Stimulated activated naive B cell treated with anti-CD40 and anti-IgM and Interleukin-4, amounts not matched to agents 10 μg/mL and 1 μg/mL and 100 μg/mL, for 72 hours (primary cell): Measurements from ENCODE around the gene ZNF74.

ENCODE experiments used
- ATAC-seq, 2 donors: fragments of 150-1000 bp; cut with Tn5 transposase; replicated peaks; 2 replicates each; pipeline ENCODE4 v1.10.0; 2021; ENCODE audit warnings: moderate library complexity in 1 of 2
- DNase-seq: peaks from one replicate; pipeline ENCODE4 v3.0.0; 2021
- H3K27ac Mint-ChIP-seq: one replicate; pipeline ENCODE4 v1.8.0; 2022; ENCODE audit warnings: mild to moderate bottlenecking, mixed read lengths
- H3K27me3 Mint-ChIP-seq, 2 donors: one replicate each; pipeline ENCODE4 v1.8.0; 2022; ENCODE audit warnings: mixed read lengths in 2 of 2
- H3K36me3 Mint-ChIP-seq, 2 donors: one replicate each; pipeline ENCODE4 v1.8.0; 2022; ENCODE audit warnings: mixed read lengths in 2 of 2, mild to moderate bottlenecking in 1 of 2
- H3K4me1 Mint-ChIP-seq, 2 donors: one replicate each; pipeline ENCODE4 v1.8.0; 2022; ENCODE audit warnings: mixed read lengths in 2 of 2, mild to moderate bottlenecking in 1 of 2
- H3K4me3 Mint-ChIP-seq, 2 donors: one replicate each; pipeline ENCODE4 v1.8.0; 2022; ENCODE audit warnings: mild to moderate bottlenecking in 2 of 2, mixed read lengths in 2 of 2, moderate library complexity in 1 of 2
- H3K9me3 Mint-ChIP-seq, 2 donors: one replicate each; pipeline ENCODE4 v1.8.0; 2022; ENCODE audit warnings: mixed read lengths in 2 of 2, mild to moderate bottlenecking in 1 of 2

The ZNF74 gene

DNA sequence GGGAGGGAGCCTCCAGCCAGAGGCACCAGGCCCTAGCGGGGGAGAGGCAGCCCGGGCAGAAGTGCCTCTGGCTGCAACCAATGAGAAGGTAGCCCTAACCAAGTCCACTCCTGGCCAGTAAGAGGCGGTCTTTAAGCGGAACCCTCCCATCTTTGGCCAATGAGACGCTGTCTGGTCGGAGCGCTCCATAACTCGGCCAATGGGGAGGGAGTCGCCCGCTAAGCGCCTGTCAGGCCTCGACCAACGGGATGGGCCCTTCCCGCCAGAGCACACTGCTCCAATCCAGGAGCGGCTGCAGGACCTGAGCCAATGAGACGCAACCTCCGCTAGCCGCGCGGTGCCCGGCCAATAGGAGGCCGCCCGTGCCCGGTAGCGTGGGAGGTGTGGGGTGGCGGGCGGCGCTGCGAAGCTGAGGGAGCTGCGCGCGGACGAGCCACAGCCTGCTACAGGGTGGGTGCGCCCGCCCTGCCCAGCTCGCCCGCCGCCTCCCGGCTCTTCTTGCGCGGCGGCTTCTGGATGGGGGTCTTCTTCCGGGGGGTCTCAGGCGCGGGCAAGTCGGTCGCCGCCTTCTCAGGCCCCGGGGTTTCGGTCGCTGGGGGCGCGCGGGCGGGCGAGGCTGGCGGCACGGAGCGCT lies 31.1 kb downstream of the ZNF74 start:
- H3K36me3 Mint-ChIP-seq, result no peaks in the 10 kb centered on the region
- peaks cover 8 to 19% of the 10 kb centered on the region in 2 donors for H3K4me1 Mint-ChIP-seq
- H3K9me3 Mint-ChIP-seq, result no peaks in the 10 kb centered on the region
- ATAC-seq (peak in 1 of 2 donors; percentile 22), DNase-seq (no peak)
- H3K27ac Mint-ChIP-seq, result no peak overlapping the region
- H3K27me3 Mint-ChIP-seq, result peaks cover 25 to 53% of the 10 kb centered on the region in 2 donors
- peak overlapping the region; percentile 51 to 73 for H3K4me3 Mint-ChIP-seq

GRCh38 chr22:20425566-20426258 lies 31.8 kb downstream of the ZNF74 start:
- H3K27ac Mint-ChIP-seq, result no peak overlapping the region
- H3K4me3 Mint-ChIP-seq, result no peak overlapping the region
- H3K36me3 Mint-ChIP-seq, result no peaks in the 10 kb centered on the region
- H3K4me1 Mint-ChIP-seq, result peaks cover 12 to 25% of the 10 kb centered on the region in 2 donors
- H3K27me3 Mint-ChIP-seq, result peaks cover 30 to 60% of the 10 kb centered on the region in 2 donors
- DNase-seq, result no peak
- H3K9me3 Mint-ChIP-seq, result no peaks in the 10 kb centered on the region
- ATAC-seq, result no peak

DNA sequence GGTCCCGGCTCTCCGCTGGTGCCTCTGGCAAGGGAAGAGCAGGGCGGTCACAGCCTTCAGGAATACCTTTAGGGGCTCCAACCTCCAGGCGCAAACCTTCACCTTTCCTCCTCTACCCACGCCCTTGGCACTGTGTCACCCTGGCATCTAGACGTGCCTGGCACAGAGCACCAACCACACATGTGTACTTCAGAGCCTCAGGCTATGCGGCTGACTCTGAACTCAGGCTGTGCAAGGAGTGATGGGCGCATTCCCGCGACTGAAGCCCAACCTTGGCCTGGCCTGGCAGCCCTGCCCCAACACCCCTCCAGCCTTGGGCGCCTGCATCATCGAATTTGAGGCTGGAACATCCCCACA lies 32.3 kb downstream of the ZNF74 start:
- Mint-ChIP-seq H3K36me3 (no peaks in the 10 kb centered on the region), H3K27ac (no peak overlapping the region), H3K9me3 (no peaks in the 10 kb centered on the region)

GRCh38 chr22:20427104-20427944 lies 33.4 kb downstream of the ZNF74 start:
- Mint-ChIP-seq H3K4me3 (no peak overlapping the region), H3K27ac (no peak overlapping the region), H3K27me3 (peaks cover 42 to 74% of the 10 kb centered on the region in 2 donors), H3K4me1 (peaks cover 18 to 38% of the 10 kb centered on the region in 2 donors), H3K36me3 (no peaks in the 10 kb centered on the region), H3K9me3 (no peaks in the 10 kb centered on the region)
- ATAC-seq (no peak), DNase-seq (no peak)

More for the DNA sequence above, 32.3 kb downstream of the ZNF74 start:
- H3K27me3 Mint-ChIP-seq, result peaks cover 33 to 64% of the 10 kb centered on the region in 2 donors
- DNase-seq (no peak), ATAC-seq (no peak)
- H3K4me3 Mint-ChIP-seq, result no peak overlapping the region
- peaks cover 15 to 29% of the 10 kb centered on the region in 2 donors for H3K4me1 Mint-ChIP-seq

DNA sequence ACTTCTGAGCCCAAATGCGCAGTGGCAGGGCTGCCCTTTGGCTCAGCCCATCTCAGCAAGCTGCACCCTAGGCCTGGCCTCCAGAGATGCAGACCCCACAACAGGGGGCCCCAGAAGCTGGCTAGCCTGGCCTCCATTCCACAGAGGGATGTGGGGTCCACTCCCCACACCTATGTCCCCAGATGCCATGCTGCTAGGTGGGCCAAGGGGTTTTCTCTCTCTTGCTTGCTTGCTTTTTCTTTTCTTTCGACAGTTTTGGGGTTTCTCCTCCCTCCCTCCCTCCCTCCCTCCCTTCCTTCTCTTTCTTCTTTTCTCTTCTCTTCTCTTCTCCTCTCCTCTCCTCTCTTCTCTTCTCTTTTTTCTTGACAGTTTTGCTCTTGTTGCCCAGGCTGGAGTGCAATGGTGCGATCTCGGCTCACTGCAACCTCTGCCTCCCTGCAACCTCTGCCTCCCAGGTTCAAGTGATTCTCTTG lies 34.0 kb downstream of the ZNF74 start:
- Mint-ChIP-seq H3K27ac (no peak overlapping the region), H3K36me3 (no peaks in the 10 kb centered on the region), H3K4me3 (no peak overlapping the region), H3K9me3 (no peaks in the 10 kb centered on the region), H3K4me1 (peaks cover 18 to 38% of the 10 kb centered on the region in 2 donors), H3K27me3 (peaks cover 49 to 79% of the 10 kb centered on the region in 2 donors)
- DNase-seq, result no peak
- no peak for ATAC-seq

DNA sequence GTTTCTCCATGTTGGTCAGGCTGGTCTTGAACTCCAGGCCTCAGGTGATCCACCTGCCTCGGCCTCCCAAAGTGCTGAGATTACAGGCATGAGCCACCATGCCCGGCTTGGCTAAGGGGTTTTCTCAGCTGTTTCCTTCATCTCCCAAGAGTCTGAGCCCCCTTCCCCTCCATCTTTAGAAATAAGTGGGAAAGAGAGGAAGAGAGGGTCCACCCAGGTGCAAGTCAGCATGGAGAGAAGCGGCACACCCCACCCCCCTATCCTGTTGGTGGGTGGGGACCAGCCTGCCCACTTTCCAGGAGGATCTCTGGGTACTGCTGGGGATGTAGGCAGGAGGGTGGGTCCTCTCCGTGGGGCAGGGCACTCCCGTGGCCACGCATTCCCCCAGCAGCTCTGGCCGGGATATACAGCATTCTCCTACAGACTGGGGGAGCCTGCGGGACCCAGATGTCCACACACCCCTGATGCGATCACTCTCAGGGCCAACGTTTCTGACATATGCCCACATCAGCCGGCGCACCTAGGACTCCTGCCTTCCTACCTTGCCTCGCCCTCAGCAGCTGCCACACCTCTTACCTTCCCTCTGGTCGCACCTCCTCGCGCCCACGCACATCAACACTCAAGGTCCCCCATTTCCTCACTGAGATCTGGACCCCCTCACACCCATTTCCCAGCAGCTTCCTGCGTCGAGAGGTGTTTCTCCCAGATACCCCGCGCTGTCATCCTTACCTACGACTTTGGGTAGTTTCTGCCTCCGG lies 34.7 kb downstream of the ZNF74 start:
- ATAC-seq, result no peak
- peaks cover 16 to 34% of the 10 kb centered on the region in 2 donors for H3K4me1 Mint-ChIP-seq
- peak overlapping the region; percentile 27 for H3K27ac Mint-ChIP-seq
- H3K27me3 Mint-ChIP-seq, result peaks cover 49 to 76% of the 10 kb centered on the region in 2 donors
- H3K9me3 Mint-ChIP-seq, result no peaks in the 10 kb centered on the region
- no peak for DNase-seq
- H3K4me3 Mint-ChIP-seq, result peak overlapping the region; percentile 83 to 86
- H3K36me3 Mint-ChIP-seq, result no peaks in the 10 kb centered on the region

DNA sequence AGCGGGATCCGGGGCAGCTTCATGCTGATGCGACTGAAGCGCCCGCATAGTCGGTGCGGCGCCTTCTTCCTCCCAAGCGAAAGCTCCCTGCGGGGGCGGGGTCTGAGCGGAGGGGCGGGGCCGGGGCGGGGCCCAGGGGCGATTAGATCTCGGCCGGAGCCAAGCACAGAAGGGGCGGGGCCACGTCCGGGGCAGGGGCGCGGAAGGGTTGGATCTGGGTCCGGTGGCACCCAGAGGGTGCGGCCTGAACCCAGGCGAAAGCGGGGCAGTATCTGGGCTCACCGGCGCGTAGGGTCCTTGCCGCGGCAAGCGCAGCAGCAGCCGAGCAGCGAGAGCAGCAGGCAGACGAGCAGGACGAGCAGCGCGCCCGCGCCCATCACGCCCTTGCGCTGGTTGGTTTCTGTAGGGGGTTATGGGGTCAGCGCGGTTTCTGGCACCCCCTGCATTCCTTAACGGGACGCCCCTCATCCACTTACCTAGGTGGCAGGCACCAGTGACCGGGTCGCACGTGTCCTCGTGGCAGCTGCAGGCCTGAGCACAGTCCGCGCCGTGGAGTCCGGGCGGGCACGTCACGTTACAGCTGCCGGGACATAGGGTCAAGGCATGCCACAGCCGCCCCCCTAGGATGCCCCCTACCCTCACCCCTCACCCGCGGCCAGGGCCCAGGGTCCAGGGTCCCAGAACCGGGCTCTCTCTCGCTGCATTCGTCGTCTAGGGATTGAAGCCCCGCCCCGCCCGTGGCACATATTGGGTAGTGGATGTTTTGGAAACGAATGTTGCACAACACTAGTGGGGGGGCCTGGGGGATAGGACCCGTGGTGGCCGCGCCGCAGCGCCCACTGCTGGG lies 35.5 kb downstream of the ZNF74 start:
- peak; percentile 51 for DNase-seq
- Mint-ChIP-seq H3K27ac (peak overlapping the region; percentile 27), H3K9me3 (no peaks in the 10 kb centered on the region), H3K4me1 (peaks cover 14 to 33% of the 10 kb centered on the region in 2 donors), H3K36me3 (no peaks in the 10 kb centered on the region), H3K27me3 (peaks cover 51 to 76% of the 10 kb centered on the region in 2 donors), H3K4me3 (peak overlapping the region; percentile 83 to 86)
- ATAC-seq, result peak; percentile 69 to 77

GRCh38 chr22:20430101-20430719 lies 36.3 kb downstream of the ZNF74 start:
- no peaks in the 10 kb centered on the region for H3K36me3 Mint-ChIP-seq
- no peak overlapping the region for H3K27ac Mint-ChIP-seq
- H3K4me1 Mint-ChIP-seq, result peaks cover 13 to 29% of the 10 kb centered on the region in 2 donors
- no peaks in the 10 kb centered on the region for H3K9me3 Mint-ChIP-seq
- peaks cover 58 to 77% of the 10 kb centered on the region in 2 donors for H3K27me3 Mint-ChIP-seq
- DNase-seq, result no peak
- ATAC-seq, result no peak
- peak overlapping the region; percentile 77 to 83 for H3K4me3 Mint-ChIP-seq

- Mint-ChIP-seq H3K9me3 (no peaks in the 10 kb centered on the region), H3K27ac (no peak overlapping the region), H3K4me3 (peak overlapping the region; percentile 77 to 82), H3K27me3 (peaks cover 66 to 83% of the 10 kb centered on the region in 2 donors), H3K4me1 (peaks cover 13 to 29% of the 10 kb centered on the region in 2 donors), H3K36me3 (no peaks in the 10 kb centered on the region)
- peak; percentile 30 for DNase-seq
- peak; percentile 64 to 67 for ATAC-seq
These were observed 37.0 kb downstream of the ZNF74 start for GRCh38 chr22:20430720-20431510.

GRCh38 chr22:20431511-20432192 lies 37.7 kb downstream of the ZNF74 start:
- DNase-seq, result no peak
- H3K36me3 Mint-ChIP-seq, result no peaks in the 10 kb centered on the region
- peaks cover 68 to 82% of the 10 kb centered on the region in 2 donors for H3K27me3 Mint-ChIP-seq
- H3K4me1 Mint-ChIP-seq, result peaks cover 14 to 31% of the 10 kb centered on the region in 2 donors
- H3K4me3 Mint-ChIP-seq, result peak overlapping the region; percentile 66 to 82
- ATAC-seq, result no peak
- H3K27ac Mint-ChIP-seq, result peak overlapping the region; percentile 15
- no peaks in the 10 kb centered on the region for H3K9me3 Mint-ChIP-seq

DNA sequence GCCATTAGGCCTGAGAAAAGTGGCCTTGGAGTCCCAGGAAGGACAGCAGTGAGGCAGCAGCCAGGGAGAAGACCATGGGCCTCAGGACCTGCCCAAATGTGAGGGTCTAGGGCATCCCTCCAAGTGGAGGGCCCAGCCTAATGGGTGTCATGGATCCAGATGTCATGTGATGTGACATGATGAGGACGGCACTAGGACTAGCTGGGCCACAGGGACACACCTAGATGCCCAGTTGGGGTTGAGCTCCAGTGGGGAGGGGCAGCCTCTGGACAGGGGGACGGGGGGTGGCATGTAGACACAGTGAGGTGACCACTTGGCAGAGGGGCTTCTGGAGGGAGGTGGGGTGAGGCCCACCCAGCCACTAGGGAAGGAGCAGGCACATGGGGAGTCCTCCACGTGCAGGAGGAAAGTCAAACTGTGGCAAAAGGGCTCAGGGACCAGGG lies 38.3 kb downstream of the ZNF74 start:
- Mint-ChIP-seq H3K27me3 (peaks cover 69 to 82% of the 10 kb centered on the region in 2 donors), H3K4me1 (peaks cover 20 to 37% of the 10 kb centered on the region in 2 donors), H3K9me3 (no peaks in the 10 kb centered on the region)

More for the DNA sequence above, 38.3 kb downstream of the ZNF74 start:
- DNase-seq (no peak), ATAC-seq (no peak)
- Mint-ChIP-seq H3K4me3 (peak overlapping the region; percentile 66 to 75), H3K36me3 (peaks cover 0 to 2% of the 10 kb centered on the region in 2 donors), H3K27ac (peak overlapping the region; percentile 15)
